IPS DF 6.9 (cell line): ENCODE results near the gene UBE2Q1.
A peak's percentile ranks its signal among the peaks of the same experiment; 100 is the strongest.

Source experiments
- DNase-seq: peaks from one replicate; pipeline ENCODE4 v3.0.0-alpha.2; 2013; ENCODE audit warnings: low read depth, low spot score
- H3K27ac ChIP-seq: one replicate; pipeline ENCODE4 v1.5.1; 2013; ENCODE audit warnings: low read length, control low read depth
- H3K27me3 ChIP-seq: 2 replicates; pipeline ENCODE4 v1.6.1; 2013; ENCODE audit warnings: mild to moderate bottlenecking, low read length; ENCODE audit not compliant: control insufficient read depth, insufficient read depth
- H3K36me3 ChIP-seq: 2 replicates; pipeline ENCODE4 v1.6.1; 2013; ENCODE audit warnings: low read length; ENCODE audit not compliant: control insufficient read depth, insufficient read depth
- H3K4me1 ChIP-seq: 2 replicates; pipeline ENCODE4 v1.6.1; 2013; ENCODE audit warnings: low read length; ENCODE audit not compliant: control insufficient read depth, insufficient read depth
- H3K4me3 ChIP-seq: 2 replicates; pipeline ENCODE4 v1.5.1; 2013; ENCODE audit warnings: mild to moderate bottlenecking, low read length
- H3K9me3 ChIP-seq: 2 replicates; pipeline ENCODE4 v1.6.1; 2013; ENCODE audit warnings: low read length, inconsistent platforms; ENCODE audit not compliant: control insufficient read depth, insufficient read depth
- WGBS: extraction: QIAGEN DNeasy Blood & Tissue Kit; methylation state at CpG from one replicate; pipeline ENCODE4 v1.1.7; 2013; ENCODE audit warnings: mixed read lengths, missing lambda C conversion rate; ENCODE audit not compliant: insufficient read length, insufficient coverage; 5-methylcytosine and 5-hydroxymethylcytosine counted together

Gene UBE2Q1

GRCh38 chr1:154503898-154504297 lies 54.6 kb downstream of the UBE2Q1 start:
- no CpG with 5 or more reads among the region's 5 CpGs for WGBS
- Histone ChIP-seq H3K4me3 (no peak overlapping the region), H3K36me3 (no peaks in the 10 kb centered on the region), H3K4me1 (no peaks in the 10 kb centered on the region; the same call in 1 of the 2 replicates), H3K27ac (no peak overlapping the region), H3K9me3 (no peaks in the 10 kb centered on the region), H3K27me3 (peaks cover 39% of the 10 kb centered on the region)
- no peak for DNase-seq

GRCh38 chr1:154502744-154503115 lies 55.7 kb downstream of the UBE2Q1 start:
- H3K36me3 ChIP-seq: no peaks in the 10 kb centered on the region
- WGBS: no CpG with 5 or more reads among the region's 43 CpGs
- H3K27ac ChIP-seq: no peak overlapping the region
- H3K9me3 ChIP-seq: no peaks in the 10 kb centered on the region
- no peak overlapping the region; the same call in 1 of the 2 replicates for H3K4me3 ChIP-seq
- H3K4me1 ChIP-seq: no peaks in the 10 kb centered on the region; the same call in 1 of the 2 replicates
- peaks cover 39% of the 10 kb centered on the region for H3K27me3 ChIP-seq
- no peak for DNase-seq

GRCh38 chr1:154502066-154502743 lies 56.3 kb downstream of the UBE2Q1 start, which contains the start of the genes SHE and TDRD10:
Gene SHE, minus strand, starts transcription at chr1:154502412. Its CDS starts 386 bp downstream, at chr1:154502026.
Gene TDRD10, plus strand, starts transcription at chr1:154502219. Its CDS starts 4,685 bp downstream, at chr1:154506904.
- Histone ChIP-seq H3K9me3 (no peaks in the 10 kb centered on the region), H3K36me3 (no peaks in the 10 kb centered on the region), H3K4me1 (no peaks in the 10 kb centered on the region; the same call in 1 of the 2 replicates), H3K27ac (no peak within 1 kb of the TSS), H3K27me3 (peaks cover 39% of the 10 kb centered on the region), H3K4me3 (peak within 1 kb of the TSS; percentile 18; the same call in 1 of the 2 replicates)
- WGBS: no CpG with 5 or more reads among the region's 90 CpGs
- no peak for DNase-seq

- H3K27me3 ChIP-seq: peaks cover 39% of the 10 kb centered on the region
- WGBS: no CpG with 5 or more reads among the region's 54 CpGs
- H3K4me3 ChIP-seq: peak overlapping the region; percentile 18; the same call in 1 of the 2 replicates
- DNase-seq: no peak
- H3K36me3 ChIP-seq: no peaks in the 10 kb centered on the region
- no peak overlapping the region for H3K27ac ChIP-seq
- no peaks in the 10 kb centered on the region; the same call in 1 of the 2 replicates for H3K4me1 ChIP-seq
- H3K9me3 ChIP-seq: no peaks in the 10 kb centered on the region
Observed at GRCh38 chr1:154501423-154502065, 56.9 kb downstream of the UBE2Q1 start.

GRCh38 chr1:154500533-154500932 lies 57.9 kb downstream of the UBE2Q1 start:
- no peaks in the 10 kb centered on the region for H3K36me3 ChIP-seq
- H3K27me3 ChIP-seq: peaks cover 39% of the 10 kb centered on the region
- no peaks in the 10 kb centered on the region for H3K9me3 ChIP-seq
- H3K4me1 ChIP-seq: no peaks in the 10 kb centered on the region; the same call in 1 of the 2 replicates
- no peak overlapping the region for H3K4me3 ChIP-seq
- DNase-seq: no peak
- H3K27ac ChIP-seq: no peak overlapping the region
- no CpG with 5 or more reads among the region's 8 CpGs for WGBS

GRCh38 chr1:154499446-154499845 lies 59.0 kb downstream of the UBE2Q1 start:
- Histone ChIP-seq H3K9me3 (no peaks in the 10 kb centered on the region), H3K27me3 (peaks cover 38% of the 10 kb centered on the region), H3K4me1 (no peaks in the 10 kb centered on the region; the same call in 1 of the 2 replicates), H3K27ac (no peak overlapping the region), H3K4me3 (no peak overlapping the region), H3K36me3 (no peaks in the 10 kb centered on the region)
- WGBS: no CpG with 5 or more reads among the region's 1 CpG
- no peak for DNase-seq
